Liver (tissue), 1 donor: ENCODE data around the gene PTRHD1.

Source experiments
- TF ChIP-seq, protein P1 (sequence below): IDR thresholded peaks from 2 replicates; pipeline ENCODE4 v1.6.1; 2016; ENCODE audit warnings: antibody characterized with exemption, mild to moderate bottlenecking
- TF ChIP-seq, protein P2 (sequence below): IDR thresholded peaks from 2 replicates; pipeline ENCODE4 v1.6.1; 2016; ENCODE audit warnings: antibody characterized with exemption

DNA sequence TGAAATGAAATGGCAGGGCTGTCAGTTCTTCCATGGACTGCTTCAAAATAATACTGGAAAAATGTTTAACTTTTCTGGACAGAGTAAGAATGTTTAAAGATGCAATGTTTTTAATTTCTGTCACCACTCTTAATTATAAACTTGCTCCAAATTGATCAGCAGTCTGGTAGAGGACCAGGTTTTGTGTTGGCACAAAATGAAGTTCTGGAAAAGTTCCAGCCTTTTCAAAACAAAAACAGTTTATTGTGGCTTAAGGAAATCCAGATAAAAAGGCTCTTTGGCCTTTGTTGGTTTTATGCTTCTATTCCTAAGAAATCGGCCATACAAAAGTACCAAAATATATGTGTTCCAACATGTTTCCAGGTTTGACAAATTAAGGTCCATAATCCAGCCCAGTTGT, 48.8 kb downstream of the PTRHD1 start:
- TF ChIP-seq, protein P1, sequence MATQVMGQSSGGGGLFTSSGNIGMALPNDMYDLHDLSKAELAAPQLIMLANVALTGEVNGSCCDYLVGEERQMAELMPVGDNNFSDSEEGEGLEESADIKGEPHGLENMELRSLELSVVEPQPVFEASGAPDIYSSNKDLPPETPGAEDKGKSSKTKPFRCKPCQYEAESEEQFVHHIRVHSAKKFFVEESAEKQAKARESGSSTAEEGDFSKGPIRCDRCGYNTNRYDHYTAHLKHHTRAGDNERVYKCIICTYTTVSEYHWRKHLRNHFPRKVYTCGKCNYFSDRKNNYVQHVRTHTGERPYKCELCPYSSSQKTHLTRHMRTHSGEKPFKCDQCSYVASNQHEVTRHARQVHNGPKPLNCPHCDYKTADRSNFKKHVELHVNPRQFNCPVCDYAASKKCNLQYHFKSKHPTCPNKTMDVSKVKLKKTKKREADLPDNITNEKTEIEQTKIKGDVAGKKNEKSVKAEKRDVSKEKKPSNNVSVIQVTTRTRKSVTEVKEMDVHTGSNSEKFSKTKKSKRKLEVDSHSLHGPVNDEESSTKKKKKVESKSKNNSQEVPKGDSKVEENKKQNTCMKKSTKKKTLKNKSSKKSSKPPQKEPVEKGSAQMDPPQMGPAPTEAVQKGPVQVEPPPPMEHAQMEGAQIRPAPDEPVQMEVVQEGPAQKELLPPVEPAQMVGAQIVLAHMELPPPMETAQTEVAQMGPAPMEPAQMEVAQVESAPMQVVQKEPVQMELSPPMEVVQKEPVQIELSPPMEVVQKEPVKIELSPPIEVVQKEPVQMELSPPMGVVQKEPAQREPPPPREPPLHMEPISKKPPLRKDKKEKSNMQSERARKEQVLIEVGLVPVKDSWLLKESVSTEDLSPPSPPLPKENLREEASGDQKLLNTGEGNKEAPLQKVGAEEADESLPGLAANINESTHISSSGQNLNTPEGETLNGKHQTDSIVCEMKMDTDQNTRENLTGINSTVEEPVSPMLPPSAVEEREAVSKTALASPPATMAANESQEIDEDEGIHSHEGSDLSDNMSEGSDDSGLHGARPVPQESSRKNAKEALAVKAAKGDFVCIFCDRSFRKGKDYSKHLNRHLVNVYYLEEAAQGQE = no peak
- TF ChIP-seq, protein P2, sequence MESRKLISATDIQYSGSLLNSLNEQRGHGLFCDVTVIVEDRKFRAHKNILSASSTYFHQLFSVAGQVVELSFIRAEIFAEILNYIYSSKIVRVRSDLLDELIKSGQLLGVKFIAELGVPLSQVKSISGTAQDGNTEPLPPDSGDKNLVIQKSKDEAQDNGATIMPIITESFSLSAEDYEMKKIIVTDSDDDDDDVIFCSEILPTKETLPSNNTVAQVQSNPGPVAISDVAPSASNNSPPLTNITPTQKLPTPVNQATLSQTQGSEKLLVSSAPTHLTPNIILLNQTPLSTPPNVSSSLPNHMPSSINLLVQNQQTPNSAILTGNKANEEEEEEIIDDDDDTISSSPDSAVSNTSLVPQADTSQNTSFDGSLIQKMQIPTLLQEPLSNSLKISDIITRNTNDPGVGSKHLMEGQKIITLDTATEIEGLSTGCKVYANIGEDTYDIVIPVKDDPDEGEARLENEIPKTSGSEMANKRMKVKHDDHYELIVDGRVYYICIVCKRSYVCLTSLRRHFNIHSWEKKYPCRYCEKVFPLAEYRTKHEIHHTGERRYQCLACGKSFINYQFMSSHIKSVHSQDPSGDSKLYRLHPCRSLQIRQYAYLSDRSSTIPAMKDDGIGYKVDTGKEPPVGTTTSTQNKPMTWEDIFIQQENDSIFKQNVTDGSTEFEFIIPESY = no peak
